PFSK-1 (cell line): ENCODE results near the gene PDK2.

Experiments used
- FOXP2 ChIP-seq: optimal IDR thresholded peaks from 2 replicates; pipeline ENCODE3; 2011; ENCODE audit warnings: borderline replicate concordance, control low read depth, inconsistent platforms; ENCODE audit not compliant: insufficient read depth; ENCODE audit errors: extremely low read length, extremely low read depth
- POLR2AphosphoS5 ChIP-seq: IDR thresholded peaks from 2 replicates; pipeline ENCODE4 v1.6.1; 2012; ENCODE audit warnings: low read depth, mild to moderate bottlenecking, control low read depth, low read length, moderate library complexity
- SIN3A ChIP-seq: IDR thresholded peaks from 2 replicates; pipeline ENCODE4 v1.6.1; 2012; ENCODE audit warnings: mild to moderate bottlenecking, low read length, moderate library complexity, borderline replicate concordance; ENCODE audit not compliant: insufficient read depth
- TAF1 ChIP-seq: IDR thresholded peaks from 2 replicates; pipeline ENCODE4 v1.6.1; 2012; ENCODE audit warnings: low read length, control low read depth, borderline replicate concordance; ENCODE audit not compliant: insufficient read depth
- TF ChIP-seq, protein P1 (sequence below), 2 experiments: IDR thresholded peaks; 2 replicates each; pipeline versions ENCODE4 v1.6.1 to v1.8.0; 2011 to 2012; ENCODE audit warnings: low read depth in 2 of 2, low read length in 2 of 2, control low read depth in 1 of 2, inconsistent platforms in 1 of 2, mild to moderate bottlenecking in 1 of 2, moderate library complexity in 1 of 2; ENCODE audit not compliant: insufficient read depth in 1 of 2

PDK2 gene

GRCh38 chr17:50076221-50076590 is 18.9 kb upstream of the PDK2 start:
- TF ChIP-seq, protein P1, sequence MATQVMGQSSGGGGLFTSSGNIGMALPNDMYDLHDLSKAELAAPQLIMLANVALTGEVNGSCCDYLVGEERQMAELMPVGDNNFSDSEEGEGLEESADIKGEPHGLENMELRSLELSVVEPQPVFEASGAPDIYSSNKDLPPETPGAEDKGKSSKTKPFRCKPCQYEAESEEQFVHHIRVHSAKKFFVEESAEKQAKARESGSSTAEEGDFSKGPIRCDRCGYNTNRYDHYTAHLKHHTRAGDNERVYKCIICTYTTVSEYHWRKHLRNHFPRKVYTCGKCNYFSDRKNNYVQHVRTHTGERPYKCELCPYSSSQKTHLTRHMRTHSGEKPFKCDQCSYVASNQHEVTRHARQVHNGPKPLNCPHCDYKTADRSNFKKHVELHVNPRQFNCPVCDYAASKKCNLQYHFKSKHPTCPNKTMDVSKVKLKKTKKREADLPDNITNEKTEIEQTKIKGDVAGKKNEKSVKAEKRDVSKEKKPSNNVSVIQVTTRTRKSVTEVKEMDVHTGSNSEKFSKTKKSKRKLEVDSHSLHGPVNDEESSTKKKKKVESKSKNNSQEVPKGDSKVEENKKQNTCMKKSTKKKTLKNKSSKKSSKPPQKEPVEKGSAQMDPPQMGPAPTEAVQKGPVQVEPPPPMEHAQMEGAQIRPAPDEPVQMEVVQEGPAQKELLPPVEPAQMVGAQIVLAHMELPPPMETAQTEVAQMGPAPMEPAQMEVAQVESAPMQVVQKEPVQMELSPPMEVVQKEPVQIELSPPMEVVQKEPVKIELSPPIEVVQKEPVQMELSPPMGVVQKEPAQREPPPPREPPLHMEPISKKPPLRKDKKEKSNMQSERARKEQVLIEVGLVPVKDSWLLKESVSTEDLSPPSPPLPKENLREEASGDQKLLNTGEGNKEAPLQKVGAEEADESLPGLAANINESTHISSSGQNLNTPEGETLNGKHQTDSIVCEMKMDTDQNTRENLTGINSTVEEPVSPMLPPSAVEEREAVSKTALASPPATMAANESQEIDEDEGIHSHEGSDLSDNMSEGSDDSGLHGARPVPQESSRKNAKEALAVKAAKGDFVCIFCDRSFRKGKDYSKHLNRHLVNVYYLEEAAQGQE (IDR thresholded peaks at IDR 0.05; ENCODE audit: insufficient read depth in 1 of 2, low read depth in 2 of 2, low read length in 2 of 2), result no peak
- TF ChIP-seq POLR2AphosphoS5 (no peak), FOXP2 (no peak), TAF1 (no peak), SIN3A (no peak)

DNA sequence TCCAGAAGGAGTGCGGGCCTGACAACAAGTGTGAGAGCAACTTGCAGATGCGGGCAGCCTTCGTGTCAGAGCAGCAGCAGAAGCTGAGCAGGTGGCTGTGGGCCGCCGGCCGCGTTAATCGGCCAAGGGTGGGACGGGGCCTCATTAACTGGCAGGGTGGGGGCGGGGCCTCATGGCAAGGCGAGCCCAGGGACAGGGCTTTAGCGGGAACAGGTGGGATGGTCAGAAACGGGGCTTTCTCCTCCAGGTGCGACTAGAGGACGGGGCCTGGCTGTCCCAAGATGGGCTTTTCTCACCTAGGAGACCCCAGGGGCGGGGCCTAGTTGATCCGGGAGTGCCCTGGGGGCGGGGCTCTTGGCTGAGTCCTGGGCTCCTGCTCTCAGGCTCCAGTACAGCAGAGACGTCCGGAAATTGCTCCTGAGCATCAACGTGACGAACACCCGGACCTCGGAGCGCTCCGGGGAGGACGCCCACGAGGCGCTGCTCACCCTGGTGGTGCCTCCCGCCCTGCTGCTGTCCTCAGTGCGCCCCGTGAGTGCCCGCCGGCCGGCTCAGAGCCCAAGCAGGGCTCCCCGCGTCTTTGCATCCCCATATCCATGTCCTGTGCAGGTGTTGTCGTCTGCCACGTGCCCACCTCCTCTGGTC is 18.4 kb upstream of the PDK2 start:
- no peak for TF ChIP-seq FOXP2
- TF ChIP-seq, protein P1 (IDR thresholded peaks at IDR 0.05; ENCODE audit: insufficient read depth in 1 of 2, low read depth in 2 of 2, low read length in 2 of 2), result no peak

GRCh38 chr17:50078430-50078829 is 16.7 kb upstream of the PDK2 start:
- TF ChIP-seq, protein P1 (IDR thresholded peaks at IDR 0.05; ENCODE audit: insufficient read depth in 1 of 2, low read depth in 2 of 2, low read length in 2 of 2), result no peak
- TF ChIP-seq POLR2AphosphoS5, result no peak
- no peak for TF ChIP-seq TAF1
- TF ChIP-seq FOXP2, result no peak
- TF ChIP-seq SIN3A, result no peak

- no peak for TF ChIP-seq TAF1
- no peak for TF ChIP-seq SIN3A
- no peak for TF ChIP-seq POLR2AphosphoS5
- TF ChIP-seq, protein P1 (IDR thresholded peaks at IDR 0.05; ENCODE audit: insufficient read depth in 1 of 2, low read depth in 2 of 2, low read length in 2 of 2), result no peak
- no peak for TF ChIP-seq FOXP2
These were observed 15.6 kb upstream of the PDK2 start for GRCh38 chr17:50079334-50080095.
